Measurements from ENCODE around the gene NR1D2.
"Not testable (repeated sequence)": the region's sequence is repeated elsewhere in the genome, so short reads cannot be mapped to it uniquely, and the experiment has no call there.

NR1D2 gene

DNA sequence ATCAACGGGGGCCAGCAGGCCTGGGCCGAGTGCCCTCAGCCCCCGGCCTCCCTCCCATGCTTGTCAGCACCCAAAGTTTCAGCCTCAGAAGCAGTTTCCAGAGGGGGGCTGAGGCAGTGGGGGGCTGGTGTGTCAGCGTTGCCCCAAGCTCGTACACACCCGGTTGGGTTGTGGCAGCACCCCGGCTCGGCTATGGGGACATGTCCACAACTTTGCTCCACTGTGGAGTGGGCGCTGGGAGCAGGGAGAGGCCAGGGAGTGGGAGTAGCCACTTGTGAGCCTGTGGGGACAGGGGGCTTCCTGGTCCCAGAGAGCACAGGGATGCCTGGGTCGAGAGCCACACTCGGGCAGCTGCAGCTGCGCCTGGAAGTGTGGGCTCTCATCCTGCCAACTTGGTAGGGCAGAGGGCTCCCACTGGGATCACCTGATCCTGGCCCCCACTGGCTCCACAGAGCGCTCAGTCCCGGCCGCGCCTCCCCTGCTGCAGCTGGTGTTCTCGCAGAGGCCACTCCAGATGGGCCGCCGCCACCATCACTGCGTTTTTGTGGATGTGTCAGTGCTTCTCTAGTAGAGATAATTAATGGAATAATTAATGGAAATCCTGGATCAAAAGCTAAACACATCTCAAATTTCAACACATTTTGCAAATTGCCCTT lies 75.1 kb downstream of the NR1D2 start:
- no peaks in the 10 kb centered on the region for H3K27me3 ChIP-seq (ENCODE audit: insufficient read depth, insufficient read length)
- no peaks in the 10 kb centered on the region for H3K9me3 ChIP-seq (ENCODE audit: insufficient read depth, low read length)
- TF ChIP-seq ZNF274 (IDR thresholded peaks at IDR 0.05; ENCODE audit: low read depth, low read length), result no peak
- no peak for TF ChIP-seq SUZ12 (IDR thresholded peaks at IDR 0.05; ENCODE audit: extremely low read depth, insufficient read depth, insufficient read length)
- TF ChIP-seq YY1 (IDR thresholded peaks at IDR 0.05; ENCODE audit: insufficient read depth, insufficient read length), result no peak
- no peak overlapping the region for H3K4me3 ChIP-seq (ENCODE audit: insufficient read length, low read depth)
- H3K4me1 ChIP-seq (ENCODE audit: insufficient read depth, insufficient read length), result no peaks in the 10 kb centered on the region
- H3K36me3 ChIP-seq (ENCODE audit: insufficient read depth, insufficient read length, low read length), result no peaks in the 10 kb centered on the region
- no peak overlapping the region for H3K9ac ChIP-seq (ENCODE audit: insufficient read length, low read depth)
- no peak for DNase-seq (ENCODE audit: low read depth, low spot score)

DNA sequence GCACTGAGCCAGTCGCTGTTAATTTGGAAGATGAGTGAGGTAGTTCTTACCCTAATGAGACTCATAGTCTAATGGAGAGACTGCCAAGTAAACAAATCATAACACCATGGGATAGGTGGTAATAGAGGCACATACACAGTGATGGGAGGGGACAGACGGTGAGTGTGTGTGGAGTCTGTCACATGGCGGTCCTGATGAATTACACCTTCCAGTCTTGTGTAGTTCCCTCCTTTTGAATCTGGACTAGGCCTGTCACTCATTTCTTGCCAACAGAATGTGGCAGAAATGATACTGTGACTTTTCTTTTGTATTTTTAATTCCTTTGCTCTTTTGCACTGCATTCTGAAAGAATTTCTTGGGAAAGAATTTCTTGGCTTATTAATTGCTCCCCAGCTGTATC lies 78.1 kb downstream of the NR1D2 start:
- Histone ChIP-seq H3K4me3 (ENCODE audit: insufficient read length, low read depth) (no peak overlapping the region), H3K27me3 (ENCODE audit: insufficient read depth, insufficient read length) (no peaks in the 10 kb centered on the region), H3K4me1 (ENCODE audit: insufficient read depth, insufficient read length) (no peaks in the 10 kb centered on the region), H3K9ac (ENCODE audit: insufficient read length, low read depth) (no peak overlapping the region), H3K36me3 (ENCODE audit: insufficient read depth, insufficient read length, low read length) (no peaks in the 10 kb centered on the region), H3K9me3 (ENCODE audit: insufficient read depth, low read length) (no peaks in the 10 kb centered on the region)
- TF ChIP-seq SUZ12 (IDR thresholded peaks at IDR 0.05; ENCODE audit: extremely low read depth, insufficient read depth, insufficient read length), result no peak
- TF ChIP-seq ZNF274 (IDR thresholded peaks at IDR 0.05; ENCODE audit: low read depth, low read length), result no peak
- no peak for TF ChIP-seq YY1 (IDR thresholded peaks at IDR 0.05; ENCODE audit: insufficient read depth, insufficient read length)
- no peak for DNase-seq (ENCODE audit: low read depth, low spot score)

DNA sequence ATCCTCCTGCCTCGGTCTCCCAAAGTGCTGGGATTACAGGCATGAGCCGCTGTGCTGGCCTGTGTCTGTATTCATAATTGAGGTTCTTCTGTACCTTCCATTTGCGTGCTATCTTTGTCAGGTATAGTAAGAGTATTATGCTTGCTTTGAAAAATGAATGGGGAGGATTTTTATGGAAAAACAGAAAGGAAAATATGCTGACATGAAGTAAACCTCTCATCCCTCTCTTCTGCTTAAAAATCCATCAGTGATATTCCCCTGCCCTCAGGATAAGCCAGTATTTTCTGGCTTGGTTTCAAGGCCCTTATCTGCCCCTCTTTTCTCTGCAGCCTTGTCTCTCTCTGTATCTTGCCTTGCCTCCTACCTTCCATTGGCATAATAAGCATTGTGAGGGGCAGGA lies 80.7 kb downstream of the NR1D2 start:
- Histone ChIP-seq H3K4me1 (ENCODE audit: insufficient read depth, insufficient read length) (no peaks in the 10 kb centered on the region), H3K36me3 (ENCODE audit: insufficient read depth, insufficient read length, low read length) (no peaks in the 10 kb centered on the region), H3K27me3 (ENCODE audit: insufficient read depth, insufficient read length) (no peaks in the 10 kb centered on the region), H3K4me3 (ENCODE audit: insufficient read length, low read depth) (no peak overlapping the region), H3K9me3 (ENCODE audit: insufficient read depth, low read length) (no peaks in the 10 kb centered on the region), H3K9ac (ENCODE audit: insufficient read length, low read depth) (no peak overlapping the region)
- TF ChIP-seq SUZ12 (IDR thresholded peaks at IDR 0.05; ENCODE audit: extremely low read depth, insufficient read depth, insufficient read length) (no peak), YY1 (IDR thresholded peaks at IDR 0.05; ENCODE audit: insufficient read depth, insufficient read length) (no peak), ZNF274 (IDR thresholded peaks at IDR 0.05; ENCODE audit: low read depth, low read length) (no peak)
- no peak for DNase-seq (ENCODE audit: low read depth, low spot score)

DNA sequence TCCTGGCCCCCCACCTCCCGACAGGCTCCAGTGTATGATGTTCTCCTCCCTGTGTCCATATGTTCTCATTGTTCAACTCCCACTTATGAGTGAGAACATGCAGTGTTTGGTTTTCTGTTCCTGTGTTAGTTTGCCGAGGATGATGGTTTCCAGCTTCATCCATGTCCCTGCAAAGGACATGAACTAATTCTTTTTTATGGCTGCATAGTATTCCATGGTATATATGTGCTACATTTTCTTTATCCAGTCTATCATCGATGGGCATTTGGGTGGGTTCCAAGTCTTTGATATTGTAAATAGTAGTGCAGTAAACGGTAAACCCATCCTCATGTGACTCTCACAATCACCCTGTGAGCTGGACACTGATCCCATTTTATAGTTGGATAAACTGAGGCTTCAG lies 81.6 kb downstream of the NR1D2 start:
- H3K4me1 ChIP-seq (ENCODE audit: insufficient read depth, insufficient read length); H3K9ac ChIP-seq (ENCODE audit: insufficient read length, low read depth); H3K36me3 ChIP-seq (ENCODE audit: insufficient read depth, insufficient read length, low read length); DNase-seq (ENCODE audit: low read depth, low spot score); H3K4me3 ChIP-seq (ENCODE audit: insufficient read length, low read depth); H3K27me3 ChIP-seq (ENCODE audit: insufficient read depth, insufficient read length); H3K9me3 ChIP-seq (ENCODE audit: insufficient read depth, low read length): not testable (repeated sequence)

DNA sequence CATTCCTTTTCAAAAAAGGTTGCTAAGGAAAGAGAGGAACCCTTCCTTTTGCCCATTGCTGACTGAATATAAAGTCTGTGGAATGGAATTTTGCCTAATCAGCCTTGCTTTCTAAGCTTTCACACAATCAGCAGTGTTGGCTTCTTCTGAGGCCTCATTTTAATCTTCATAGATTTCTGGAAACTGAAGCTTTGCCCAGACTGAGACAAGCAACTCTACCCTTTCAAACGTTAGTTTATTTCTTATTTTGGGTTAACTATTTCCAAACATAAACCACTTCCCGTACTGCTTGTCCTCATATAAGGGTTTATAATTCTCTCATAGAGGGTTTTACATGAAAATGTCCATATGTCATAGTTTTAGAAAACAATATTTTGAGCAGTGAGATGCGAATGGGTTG lies 82.9 kb downstream of the NR1D2 start:
- Histone ChIP-seq H3K36me3 (ENCODE audit: insufficient read depth, insufficient read length, low read length) (no peaks in the 10 kb centered on the region), H3K9me3 (ENCODE audit: insufficient read depth, low read length) (no peaks in the 10 kb centered on the region), H3K9ac (ENCODE audit: insufficient read length, low read depth) (no peak overlapping the region), H3K4me3 (ENCODE audit: insufficient read length, low read depth) (no peak overlapping the region), H3K27me3 (ENCODE audit: insufficient read depth, insufficient read length) (no peaks in the 10 kb centered on the region), H3K4me1 (ENCODE audit: insufficient read depth, insufficient read length) (no peaks in the 10 kb centered on the region)
- TF ChIP-seq YY1 (IDR thresholded peaks at IDR 0.05; ENCODE audit: insufficient read depth, insufficient read length), result no peak
- no peak for TF ChIP-seq SUZ12 (IDR thresholded peaks at IDR 0.05; ENCODE audit: extremely low read depth, insufficient read depth, insufficient read length)
- no peak for TF ChIP-seq ZNF274 (IDR thresholded peaks at IDR 0.05; ENCODE audit: low read depth, low read length)
- no peak for DNase-seq (ENCODE audit: low read depth, low spot score)

Measured in NT2/D1 (cell line).